ENCODE measurements around the gene NOX3. TPM values are rescaled to one million over a fixed set of nuclear protein-coding genes. Genes with fewer than 3 reads are reported as not detected.

The NOX3 gene
- total and polyA plus RNA-seq, 10 of the 15 experiments (the other 5 are each of a cell fraction or from before 2014, with no cell fraction given) = not detected

DNA sequence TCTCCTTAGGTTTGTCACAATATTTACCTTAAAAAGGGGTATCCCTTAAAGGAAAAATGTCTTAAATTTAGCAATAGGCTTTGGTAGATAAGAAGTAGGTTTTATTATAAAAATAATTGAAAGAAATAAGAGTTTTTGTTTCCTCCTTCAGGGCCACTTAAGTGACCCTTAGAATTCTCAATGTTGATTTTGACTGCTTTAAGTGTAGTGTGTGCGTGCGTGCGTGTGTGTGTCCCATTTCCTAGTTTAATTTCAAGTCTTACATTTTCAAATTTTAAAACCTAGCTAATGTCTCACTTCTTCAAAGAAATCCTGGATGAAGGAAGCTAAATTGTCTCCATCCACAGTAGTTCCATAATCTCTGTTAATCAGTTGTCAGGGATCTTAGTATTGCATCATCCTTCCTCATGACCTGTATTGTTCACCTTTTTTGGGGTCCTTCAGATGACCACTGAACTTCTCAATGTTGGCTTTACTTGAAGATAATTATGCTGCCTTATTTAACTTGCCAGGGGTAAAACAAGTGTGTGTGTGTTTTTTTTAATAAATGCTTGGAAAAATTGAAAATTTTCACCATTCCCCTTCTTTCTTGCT lies 90.7 kb downstream of the NOX3 start:
- no TSS peak for BruUV-seq (replicated peaks)
- Histone ChIP-seq H3K4me1 (ENCODE audit: control insufficient read depth, insufficient read depth, low read length) (no peaks in the 10 kb centered on the region), H3K9ac (ENCODE audit: control insufficient read depth, insufficient read depth, low read length) (no peak overlapping the region), H3K9me3 (replicated peaks; ENCODE audit: control insufficient read depth, insufficient read depth, low read length) (no peaks in the 10 kb centered on the region; the same call in 2 of the 3 replicates), H4K20me1 (ENCODE audit: control insufficient read depth, insufficient read depth) (no peaks in the 10 kb centered on the region), H3K36me3 (ENCODE audit: control insufficient read depth in 2 of 2, insufficient read depth in 2 of 2, low read length in 1 of 2) (no peaks in the 10 kb centered on the region), H3K4me2 (ENCODE audit: control insufficient read depth, insufficient read depth) (no peak overlapping the region), H3K27me3 (replicated peaks in 1 of 2; ENCODE audit: control insufficient read depth in 2 of 2, insufficient read depth in 2 of 2, low read length in 1 of 2) (no peaks in the 10 kb centered on the region), H3K4me3 (no peak overlapping the region), H3K27ac (ENCODE audit: control insufficient read depth, insufficient read depth) (no peak overlapping the region), H3K79me2 (ENCODE audit: control insufficient read depth, insufficient read depth, low read length) (no peaks in the 10 kb centered on the region), H2AFZ (ENCODE audit: control insufficient read depth, low read depth, low read length) (no peak overlapping the region)
- ChIA-PET SMC1A (ENCODE audit: uncharacterized antibody, unreplicated experiment) (no interaction called here), RAD21 (ENCODE audit: unreplicated experiment) (no interaction called here), POLR2A (no interaction called here), CTCF (interaction anchor here (0.9 kb wide), 1 partner anchor 13 kb away, joined by 3 read pairs; no protein-coding TSS in a partner anchor)
- in situ Hi-C loops (cut with MboI) = no loop called here
- FAIRE-seq (no peak), DNase-seq (ENCODE audit: low read depth, low spot score) (no peak), ATAC-seq (no peak)
- 100% methylated on average over 3 of the region's 3 CpGs for WGBS (ENCODE audit: insufficient coverage, insufficient replicate concordance, low lambda C conversion rate, missing lambda C conversion rate)
- TF ChIP-seq PAX8 (IDR thresholded peaks at IDR 0.05) (no peak), DPF2 (IDR thresholded peaks at IDR 0.05) (no peak), RCOR1 (conservative IDR thresholded peaks at IDR 0.05; ENCODE audit: low read depth, low read length) (no peak), MTA3 (IDR thresholded peaks at IDR 0.05; ENCODE audit: borderline replicate concordance, low read length) (no peak), CBFB (IDR thresholded peaks at IDR 0.05; ENCODE audit: low read depth) (no peak), PAX5 (IDR thresholded peaks at IDR 0.05; ENCODE audit: borderline replicate concordance, low read depth, low read length) (no peak), NFYB (IDR thresholded peaks at IDR 0.05; ENCODE audit: insufficient read depth, low read depth, low read length) (no peak), NFYA (IDR thresholded peaks at IDR 0.05; ENCODE audit: borderline replicate concordance, low read depth, low read length) (no peak), HDAC6 (IDR thresholded peaks at IDR 0.05; ENCODE audit: unreplicated experiment) (no peak), EED (IDR thresholded peaks at IDR 0.05; ENCODE audit: low read depth) (no peak)
- TF ChIP-seq, protein P1, sequence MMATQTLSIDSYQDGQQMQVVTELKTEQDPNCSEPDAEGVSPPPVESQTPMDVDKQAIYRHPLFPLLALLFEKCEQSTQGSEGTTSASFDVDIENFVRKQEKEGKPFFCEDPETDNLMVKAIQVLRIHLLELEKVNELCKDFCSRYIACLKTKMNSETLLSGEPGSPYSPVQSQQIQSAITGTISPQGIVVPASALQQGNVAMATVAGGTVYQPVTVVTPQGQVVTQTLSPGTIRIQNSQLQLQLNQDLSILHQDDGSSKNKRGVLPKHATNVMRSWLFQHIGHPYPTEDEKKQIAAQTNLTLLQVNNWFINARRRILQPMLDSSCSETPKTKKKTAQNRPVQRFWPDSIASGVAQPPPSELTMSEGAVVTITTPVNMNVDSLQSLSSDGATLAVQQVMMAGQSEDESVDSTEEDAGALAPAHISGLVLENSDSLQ (IDR thresholded peaks at IDR 0.05) = no peak
- TF ChIP-seq, protein P2, sequence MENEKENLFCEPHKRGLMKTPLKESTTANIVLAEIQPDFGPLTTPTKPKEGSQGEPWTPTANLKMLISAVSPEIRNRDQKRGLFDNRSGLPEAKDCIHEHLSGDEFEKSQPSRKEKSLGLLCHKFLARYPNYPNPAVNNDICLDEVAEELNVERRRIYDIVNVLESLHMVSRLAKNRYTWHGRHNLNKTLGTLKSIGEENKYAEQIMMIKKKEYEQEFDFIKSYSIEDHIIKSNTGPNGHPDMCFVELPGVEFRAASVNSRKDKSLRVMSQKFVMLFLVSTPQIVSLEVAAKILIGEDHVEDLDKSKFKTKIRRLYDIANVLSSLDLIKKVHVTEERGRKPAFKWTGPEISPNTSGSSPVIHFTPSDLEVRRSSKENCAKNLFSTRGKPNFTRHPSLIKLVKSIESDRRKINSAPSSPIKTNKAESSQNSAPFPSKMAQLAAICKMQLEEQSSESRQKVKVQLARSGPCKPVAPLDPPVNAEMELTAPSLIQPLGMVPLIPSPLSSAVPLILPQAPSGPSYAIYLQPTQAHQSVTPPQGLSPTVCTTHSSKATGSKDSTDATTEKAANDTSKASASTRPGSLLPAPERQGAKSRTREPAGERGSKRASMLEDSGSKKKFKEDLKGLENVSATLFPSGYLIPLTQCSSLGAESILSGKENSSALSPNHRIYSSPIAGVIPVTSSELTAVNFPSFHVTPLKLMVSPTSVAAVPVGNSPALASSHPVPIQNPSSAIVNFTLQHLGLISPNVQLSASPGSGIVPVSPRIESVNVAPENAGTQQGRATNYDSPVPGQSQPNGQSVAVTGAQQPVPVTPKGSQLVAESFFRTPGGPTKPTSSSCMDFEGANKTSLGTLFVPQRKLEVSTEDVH (IDR thresholded peaks at IDR 0.05; ENCODE audit: low read depth, partially characterized antibody) = no peak
- TF ChIP-seq, protein P3, sequence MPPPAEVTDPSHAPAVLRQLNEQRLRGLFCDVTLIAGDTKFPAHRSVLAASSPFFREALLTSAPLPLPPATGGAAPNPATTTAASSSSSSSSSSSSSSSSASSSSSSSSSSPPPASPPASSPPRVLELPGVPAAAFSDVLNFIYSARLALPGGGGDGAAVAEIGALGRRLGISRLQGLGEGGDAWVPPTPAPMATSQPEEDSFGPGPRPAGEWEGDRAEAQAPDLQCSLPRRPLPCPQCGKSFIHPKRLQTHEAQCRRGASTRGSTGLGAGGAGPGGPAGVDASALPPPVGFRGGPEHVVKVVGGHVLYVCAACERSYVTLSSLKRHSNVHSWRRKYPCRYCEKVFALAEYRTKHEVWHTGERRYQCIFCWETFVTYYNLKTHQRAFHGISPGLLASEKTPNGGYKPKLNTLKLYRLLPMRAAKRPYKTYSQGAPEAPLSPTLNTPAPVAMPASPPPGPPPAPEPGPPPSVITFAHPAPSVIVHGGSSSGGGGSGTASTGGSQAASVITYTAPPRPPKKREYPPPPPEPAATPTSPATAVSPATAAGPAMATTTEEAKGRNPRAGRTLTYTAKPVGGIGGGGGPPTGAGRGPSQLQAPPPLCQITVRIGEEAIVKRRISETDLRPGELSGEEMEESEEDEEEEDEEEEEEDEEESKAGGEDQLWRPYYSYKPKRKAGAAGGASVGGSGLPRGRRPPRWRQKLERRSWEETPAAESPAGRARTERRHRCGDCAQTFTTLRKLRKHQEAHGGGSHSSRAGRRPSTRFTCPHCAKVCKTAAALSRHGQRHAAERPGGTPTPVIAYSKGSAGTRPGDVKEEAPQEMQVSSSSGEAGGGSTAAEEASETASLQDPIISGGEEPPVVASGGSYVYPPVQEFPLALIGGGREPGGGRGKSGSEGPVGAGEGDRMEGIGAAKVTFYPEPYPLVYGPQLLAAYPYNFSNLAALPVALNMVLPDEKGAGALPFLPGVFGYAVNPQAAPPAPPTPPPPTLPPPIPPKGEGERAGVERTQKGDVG (CRISPR knock-in tag; IDR thresholded peaks at IDR 0.05) = no peak
- TF ChIP-seq, protein P4, sequence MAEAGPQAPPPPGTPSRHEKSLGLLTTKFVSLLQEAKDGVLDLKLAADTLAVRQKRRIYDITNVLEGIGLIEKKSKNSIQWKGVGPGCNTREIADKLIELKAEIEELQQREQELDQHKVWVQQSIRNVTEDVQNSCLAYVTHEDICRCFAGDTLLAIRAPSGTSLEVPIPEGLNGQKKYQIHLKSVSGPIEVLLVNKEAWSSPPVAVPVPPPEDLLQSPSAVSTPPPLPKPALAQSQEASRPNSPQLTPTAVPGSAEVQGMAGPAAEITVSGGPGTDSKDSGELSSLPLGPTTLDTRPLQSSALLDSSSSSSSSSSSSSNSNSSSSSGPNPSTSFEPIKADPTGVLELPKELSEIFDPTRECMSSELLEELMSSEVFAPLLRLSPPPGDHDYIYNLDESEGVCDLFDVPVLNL (IDR thresholded peaks at IDR 0.05; ENCODE audit: low read depth, low read length) = no peak
- intact Hi-C loops (cut with micrococcal nuclease; ENCODE audit: unreplicated experiment) = no loop called here
